IPS-11a (cell line): ENCODE results near the gene IFTAP.
"Not testable (repeated sequence)": the region's sequence is repeated elsewhere in the genome, so short reads cannot be mapped to it uniquely, and the experiment has no call there.

Experiments
- H3K4me3 ChIP-seq: one replicate; pipeline ENCODE4 v1.5.1; 2013; ENCODE audit warnings: low read depth, low read length, control low read depth

The IFTAP gene

GRCh38 chr11:36635066-36635862, 41.0 kb downstream of the IFTAP start:
- no peak overlapping the region for H3K4me3 ChIP-seq

GRCh38 chr11:36638556-36638955, 44.3 kb downstream of the IFTAP start:
- H3K4me3 ChIP-seq = no peak overlapping the region

DNA sequence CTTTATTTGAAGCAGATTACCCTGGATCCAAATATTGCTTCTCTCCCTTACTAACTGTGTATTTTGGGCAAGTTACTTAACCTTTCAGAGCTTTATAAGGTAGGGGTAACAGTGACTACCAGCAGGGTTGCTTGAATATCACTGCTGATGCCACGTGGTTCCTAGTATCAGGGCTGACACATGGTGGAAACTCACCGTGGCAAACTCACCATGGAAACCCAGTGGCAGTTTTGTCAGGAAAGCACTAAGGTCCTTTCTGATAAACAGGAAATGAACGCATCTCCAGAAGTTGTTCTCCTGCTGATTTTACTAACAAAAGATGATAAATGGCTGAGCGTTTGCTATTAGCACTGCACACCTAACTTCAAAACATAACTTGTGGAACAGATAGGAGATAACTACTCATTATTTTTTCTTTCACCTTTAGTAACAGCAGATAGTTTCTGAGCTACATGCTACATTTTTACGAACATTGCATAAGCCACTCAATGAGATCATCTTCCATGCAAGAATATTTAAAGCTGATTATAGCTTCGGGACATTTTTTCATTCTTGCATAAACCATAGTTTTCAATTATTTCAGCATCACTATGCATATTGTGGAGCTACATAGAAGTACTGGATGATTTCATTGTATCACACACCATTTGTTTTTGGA, 63.4 kb downstream of the IFTAP start:
- H3K4me3 ChIP-seq = no peak overlapping the region

DNA sequence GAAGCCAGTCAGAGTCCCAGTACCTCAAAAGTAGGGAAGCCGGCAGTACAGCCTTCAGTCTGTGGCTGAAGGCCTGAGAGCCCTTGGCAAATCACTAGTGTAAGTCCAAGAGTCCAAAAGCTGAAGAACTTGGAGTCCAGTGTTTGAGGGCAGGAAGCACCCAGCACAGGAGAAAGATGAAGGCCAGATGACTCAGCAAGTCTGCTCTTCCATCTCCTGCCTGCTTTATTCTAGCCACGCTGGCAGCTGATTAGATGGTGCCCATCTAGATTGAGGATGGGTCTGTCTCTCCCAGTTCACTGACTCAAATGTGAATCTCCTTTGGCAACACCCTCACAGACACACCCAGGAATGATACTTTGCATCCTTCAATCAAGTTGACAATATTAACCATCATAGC, 67.1 kb downstream of the IFTAP start:
- H3K4me3 ChIP-seq = not testable (repeated sequence)

GRCh38 chr11:36672815-36673450, 78.6 kb downstream of the IFTAP start:
- no peak overlapping the region for H3K4me3 ChIP-seq

GRCh38 chr11:36679547-36679946, 85.2 kb downstream of the IFTAP start:
- not testable (repeated sequence) for H3K4me3 ChIP-seq

DNA sequence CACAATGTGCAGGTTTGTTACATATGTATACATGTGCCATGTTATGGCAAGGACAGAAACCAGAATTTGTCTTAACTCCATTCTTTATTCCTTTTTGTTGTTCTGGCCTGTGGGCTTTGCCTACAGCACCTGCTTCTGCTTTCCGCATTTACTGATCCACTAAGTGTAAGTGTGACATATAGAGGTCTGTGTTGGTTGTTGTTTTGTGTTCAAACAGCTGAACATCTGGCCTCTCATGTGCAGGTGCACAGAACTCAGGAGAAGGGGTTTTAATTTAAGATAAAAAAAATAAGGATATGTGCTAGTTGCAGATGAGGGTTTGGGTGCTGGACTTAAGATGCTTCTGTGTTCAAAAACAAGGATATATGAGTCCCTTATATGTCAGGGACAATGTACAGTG, 89.5 kb downstream of the IFTAP start:
- H3K4me3 ChIP-seq = no peak overlapping the region

DNA sequence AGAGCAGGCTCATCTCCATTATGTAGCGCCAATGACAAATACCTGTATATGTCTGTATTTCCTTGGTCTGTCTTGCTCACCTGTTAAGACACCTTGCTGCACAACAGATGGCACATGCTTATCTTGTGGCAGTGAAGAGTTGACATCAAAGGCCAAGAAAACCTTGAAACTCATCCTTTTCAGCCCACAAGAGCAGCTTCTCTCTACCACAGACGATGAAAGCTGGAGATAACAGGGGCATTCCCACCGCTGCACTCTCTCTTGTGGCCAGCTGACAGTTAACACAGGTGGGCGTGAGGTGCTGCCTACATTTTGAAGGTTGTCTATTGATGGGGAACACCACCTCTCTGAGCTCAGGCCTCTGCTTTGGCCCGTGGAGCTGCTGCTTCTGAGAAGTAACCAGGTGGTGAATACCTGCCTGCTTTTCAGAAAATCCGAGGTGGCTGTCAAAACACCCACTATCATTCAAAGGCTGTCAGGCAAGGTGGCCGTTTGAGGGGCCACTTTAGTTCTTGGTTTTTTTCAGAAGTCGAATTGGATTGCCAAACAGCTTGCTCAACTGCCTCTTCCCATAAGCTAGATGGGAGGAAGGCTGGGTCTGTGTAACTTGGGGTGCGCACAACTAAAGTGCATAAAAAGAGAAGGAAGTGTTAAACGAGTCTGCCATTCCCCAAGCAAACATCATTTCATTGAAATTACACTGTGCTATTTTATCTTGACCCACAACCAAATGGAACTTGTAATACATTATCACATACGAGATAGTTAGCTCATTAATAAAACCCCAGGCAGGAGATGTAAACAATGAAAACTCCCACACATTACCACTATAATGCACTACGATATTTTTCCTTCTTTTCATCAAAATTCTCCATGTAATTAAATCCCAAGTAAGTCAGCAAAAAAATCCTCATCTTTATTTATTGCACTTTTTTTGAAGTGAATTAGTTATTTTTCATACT, 90.8 kb downstream of the IFTAP start:
- no peak overlapping the region for H3K4me3 ChIP-seq

DNA sequence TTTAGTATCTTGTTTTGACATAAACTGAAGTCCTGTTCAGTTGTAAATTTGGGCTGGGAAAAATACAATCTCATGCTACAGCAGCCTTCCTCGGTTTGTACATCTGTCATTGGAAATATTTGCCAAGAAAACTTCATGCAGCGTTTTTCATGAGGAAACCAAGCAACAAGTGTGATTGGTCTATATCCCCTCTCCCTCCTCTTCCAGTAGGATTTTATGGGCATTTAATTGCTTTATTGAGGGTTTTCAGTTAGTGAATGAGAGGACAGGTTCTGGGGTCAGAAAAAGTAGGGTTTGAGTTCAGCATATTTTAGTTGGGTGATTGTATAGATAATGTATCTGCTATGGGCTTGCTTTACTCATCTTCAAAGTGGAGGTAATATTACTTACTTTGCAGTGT, 93.8 kb downstream of the IFTAP start:
- no peak overlapping the region for H3K4me3 ChIP-seq

DNA sequence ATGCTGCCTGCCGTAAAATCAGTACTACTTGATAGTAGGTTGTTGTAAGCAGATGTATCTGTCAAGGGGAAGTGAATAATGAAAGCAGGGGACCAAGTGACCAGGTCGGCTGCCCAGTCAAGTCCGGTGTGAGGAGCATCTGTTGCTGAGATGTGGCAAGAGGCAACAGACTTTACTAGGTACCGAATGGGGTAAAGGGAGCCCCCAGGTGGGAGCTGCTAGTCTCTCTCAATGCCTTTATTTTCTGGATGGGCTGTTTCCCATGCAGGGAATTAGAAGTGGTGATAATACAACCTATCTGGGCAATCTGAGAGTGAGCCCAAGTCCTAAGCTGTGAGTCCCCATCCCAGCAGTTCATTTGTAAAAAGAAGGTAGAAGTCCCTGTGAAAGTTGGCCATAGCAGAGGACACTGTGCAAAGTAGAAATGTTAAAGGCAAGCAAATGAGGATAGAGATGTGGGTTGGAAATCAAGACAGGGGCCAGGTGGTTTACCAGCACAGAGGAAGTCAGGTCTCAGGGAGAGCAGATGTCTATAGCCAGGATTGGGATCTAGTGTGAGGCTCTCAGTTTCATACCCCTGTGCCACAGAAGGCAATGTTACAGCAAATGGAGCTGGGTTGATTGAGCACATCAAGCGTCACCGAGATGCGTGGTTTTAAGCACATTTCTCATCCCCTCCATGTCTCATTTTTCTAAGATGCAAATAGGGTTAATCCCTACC, 94.4 kb downstream of the IFTAP start:
- H3K4me3 ChIP-seq = no peak overlapping the region

- no peak overlapping the region for H3K4me3 ChIP-seq
Measured at GRCh38 chr11:36689442-36689841, 95.1 kb downstream of the IFTAP start.

- no peak overlapping the region for H3K4me3 ChIP-seq
Measured at GRCh38 chr11:36692704-36693103, 98.4 kb downstream of the IFTAP start.

GRCh38 chr11:36693139-36693843, 99.0 kb downstream of the IFTAP start:
- no peak overlapping the region for H3K4me3 ChIP-seq

DNA sequence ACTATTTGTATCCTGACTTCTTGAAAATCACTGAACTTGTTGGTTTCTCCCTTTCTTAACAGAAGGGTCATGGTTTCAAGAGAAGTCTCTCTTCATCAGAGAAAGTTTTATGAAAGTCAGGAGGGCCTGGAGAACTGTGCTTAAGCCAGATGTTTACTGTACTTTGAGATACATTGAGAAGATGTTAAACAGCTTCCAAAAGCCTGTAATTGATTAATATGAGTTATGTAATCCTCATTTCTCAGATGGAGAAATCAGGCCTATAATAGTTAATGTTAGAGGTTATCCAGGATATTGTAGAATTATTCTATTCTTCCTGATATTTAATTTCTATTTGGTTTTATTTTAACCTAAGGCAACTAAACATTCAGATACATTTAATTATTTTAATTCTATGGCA, 100.8 kb downstream of the IFTAP start:
- H3K4me3 ChIP-seq = no peak overlapping the region

- H3K4me3 ChIP-seq = no peak overlapping the region
Measured at GRCh38 chr11:36695571-36695970, 101.3 kb downstream of the IFTAP start.

- H3K4me3 ChIP-seq = no peak overlapping the region
Measured at GRCh38 chr11:36696550-36696949, 102.2 kb downstream of the IFTAP start.

DNA sequence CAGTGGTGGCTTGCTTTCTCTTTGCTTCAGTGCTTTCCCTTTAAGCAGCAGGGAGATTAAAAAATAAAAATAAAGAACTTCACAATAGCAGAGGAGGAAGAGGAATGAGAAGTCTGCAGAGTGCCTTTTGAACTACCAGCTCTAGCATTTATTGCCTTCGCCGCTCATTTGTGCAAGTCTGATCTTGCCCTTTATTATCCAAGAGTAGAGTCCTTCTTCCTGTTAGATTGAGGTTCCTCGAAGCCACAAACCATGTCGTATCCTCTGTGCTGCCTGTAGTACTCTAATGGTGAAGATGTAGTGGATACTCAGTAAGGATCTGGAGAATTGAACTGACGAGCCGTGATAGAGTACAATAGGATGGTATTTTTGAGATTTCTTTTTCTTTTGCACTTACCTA, 105.0 kb downstream of the IFTAP start:
- H3K4me3 ChIP-seq = no peak overlapping the region

DNA sequence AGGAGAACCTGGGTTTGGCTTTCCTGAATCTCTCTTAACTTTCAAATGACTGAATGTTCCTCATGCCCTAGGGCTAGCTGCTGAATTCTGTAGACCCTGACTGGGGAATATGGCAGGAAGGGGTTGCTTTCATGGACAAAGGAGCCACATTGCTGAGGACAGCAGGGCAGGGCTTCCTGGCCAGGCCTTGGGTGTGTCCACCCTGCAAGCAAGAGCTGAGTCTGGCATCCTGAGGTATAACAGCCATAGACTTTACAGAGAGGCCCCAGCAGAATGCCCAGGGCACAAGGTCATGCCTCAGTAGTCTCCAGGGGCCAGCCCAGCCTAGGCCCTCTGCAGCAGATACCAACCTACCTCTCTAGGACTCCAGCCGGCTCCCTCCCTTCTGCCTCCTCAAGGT, 105.9 kb downstream of the IFTAP start:
- H3K4me3 ChIP-seq = no peak overlapping the region

- H3K4me3 ChIP-seq = no peak overlapping the region
Measured at GRCh38 chr11:36702330-36703054, 108.2 kb downstream of the IFTAP start.
